Left ventricle myocardium superior (tissue), 1 donor: Measurements from ENCODE around the gene KRTAP5-6. TPM values are rescaled to one million over a fixed set of nuclear protein-coding genes. Genes with fewer than 3 reads are reported as not detected.

Source experiments
- ATAC-seq: fragments of 200-7000 bp; cut with Tn5 transposase; one replicate; pipeline ENCODE4 v1.9.1; 2020; ENCODE audit warnings: mild to moderate bottlenecking, moderate library complexity
- DNase-seq: peaks from one replicate; pipeline ENCODE4 v3.0.0-alpha.2; 2020
- intact Hi-C: fragments of 100-400 bp; cut with micrococcal nuclease; formaldehyde crosslinking; loops from one replicate; pipeline ENCODE4 v1.11.0; 2022
- total RNA-seq: library from RNA; stranded (reverse); fragmentation: NEBNext Ultra II Directional; extraction: Animal tissue kit (Norgen Biotek cat#: 25700); gene quantifications from one replicate; pipeline ENCODE4 v1.2.1, GENCODE V29; 2021
- donor health status: DM: no; HTN: yes; CAD: no; lungs with severe emphysema.

Gene KRTAP5-6
- total RNA-seq, 1 donor from 2014 or later = not detected

DNA sequence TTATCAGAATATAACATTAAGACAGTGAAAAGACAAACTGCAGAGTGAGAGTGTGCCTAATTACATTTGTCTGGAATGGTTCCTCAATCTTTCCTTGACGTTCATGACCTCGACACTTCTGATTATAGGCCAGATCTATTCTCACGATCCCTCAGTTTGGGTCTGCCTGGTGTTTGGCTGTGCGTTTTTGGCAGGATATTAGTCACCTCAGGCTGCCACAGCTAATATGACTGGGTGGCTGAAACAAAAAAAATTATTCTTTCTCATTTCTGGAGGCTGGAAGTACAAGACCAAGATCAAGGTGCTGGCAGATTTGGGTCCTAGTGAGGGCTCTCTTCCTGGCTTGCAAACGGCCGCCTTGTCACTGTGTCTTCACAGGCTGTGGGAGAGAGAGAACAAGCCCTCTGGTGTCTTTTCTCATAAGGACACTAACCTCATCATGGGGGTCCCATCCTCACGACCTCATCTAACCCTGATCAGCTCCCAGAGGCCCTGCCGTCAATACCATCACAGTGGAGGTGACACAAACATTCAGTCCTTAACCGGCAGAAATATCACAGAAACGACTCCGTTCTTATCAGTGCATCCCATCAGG, 30.2 kb downstream of the KRTAP5-6 start:
- intact Hi-C loops = no loop called here
- DNase-seq = no peak
- no peak for ATAC-seq

DNA sequence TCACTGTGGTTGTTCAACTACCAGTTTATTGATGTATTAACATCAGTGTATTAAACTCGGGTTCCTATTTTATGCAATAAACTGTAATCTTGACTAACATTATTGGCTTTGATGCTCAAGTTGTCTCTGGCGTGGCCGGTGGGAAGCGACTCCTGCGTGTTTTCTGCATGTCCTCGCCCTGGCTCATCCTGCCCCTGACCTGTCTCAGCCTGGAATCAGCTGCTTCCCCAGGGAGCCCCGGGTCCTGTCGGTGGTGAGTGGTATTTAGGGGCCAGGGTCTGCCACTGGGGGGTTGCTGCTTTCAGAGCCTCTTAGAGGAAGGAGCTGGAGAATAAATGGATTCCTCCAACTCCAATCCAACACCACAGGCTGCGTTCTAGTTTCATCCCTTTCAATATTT, 30.9 kb downstream of the KRTAP5-6 start:
- DNase-seq (no peak), ATAC-seq (no peak)
- intact Hi-C loops = no loop called here

DNA sequence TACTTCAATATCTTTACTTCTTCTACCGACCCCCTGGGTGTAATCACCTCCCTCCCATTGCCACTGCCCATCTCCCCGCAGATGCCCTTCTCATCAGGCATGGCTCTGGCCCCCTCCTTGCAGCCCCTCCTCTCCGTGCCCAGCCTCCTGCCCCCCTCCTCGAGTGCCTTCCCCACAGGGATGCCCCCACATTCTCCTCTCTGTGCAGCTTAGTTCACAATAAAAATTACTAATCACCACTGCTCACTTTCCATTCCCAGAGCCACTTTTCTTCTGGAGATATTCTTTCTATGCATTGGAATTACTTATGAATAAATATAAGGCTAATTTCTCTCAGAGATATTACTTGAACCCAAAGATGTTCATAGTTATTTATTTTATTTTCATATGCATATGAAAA, 31.3 kb downstream of the KRTAP5-6 start:
- intact Hi-C loops = no loop called here
- DNase-seq (no peak), ATAC-seq (no peak)

DNA sequence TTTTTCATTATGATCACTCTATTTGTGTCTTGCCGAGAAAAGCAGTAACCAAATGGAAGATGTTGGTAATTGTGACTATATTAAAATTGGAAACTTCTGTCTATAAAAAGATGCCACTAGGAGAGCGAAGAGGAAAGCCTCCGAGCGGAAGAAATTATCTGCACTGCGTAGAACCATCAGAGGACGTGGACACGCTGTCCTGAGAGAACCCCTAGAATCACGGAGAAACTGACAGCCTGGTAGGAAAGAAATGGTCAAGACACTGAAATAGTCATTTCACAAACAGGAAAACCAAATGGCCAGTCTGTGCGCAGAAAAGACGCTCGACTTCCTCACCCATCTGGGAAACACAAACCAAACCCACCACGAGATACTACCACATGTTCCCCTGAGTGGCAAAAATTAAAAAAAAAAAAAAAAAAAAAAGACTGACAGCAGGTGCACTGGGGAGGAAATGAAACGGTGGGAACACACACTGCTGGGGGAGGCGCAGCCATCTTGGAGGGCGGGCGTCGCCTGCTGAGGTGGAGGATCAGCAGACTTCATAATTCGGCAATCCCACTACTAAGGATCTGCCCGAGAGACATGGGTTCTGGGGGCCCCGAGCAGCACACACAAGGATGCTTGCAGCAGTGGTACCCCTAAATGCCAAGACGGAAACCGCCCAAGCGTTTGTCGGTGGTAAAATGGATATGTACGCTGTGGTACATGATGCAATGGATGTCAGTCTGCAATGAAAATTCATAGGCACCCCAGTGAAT, 32.1 kb downstream of the KRTAP5-6 start:
- no peak for ATAC-seq

DNA sequence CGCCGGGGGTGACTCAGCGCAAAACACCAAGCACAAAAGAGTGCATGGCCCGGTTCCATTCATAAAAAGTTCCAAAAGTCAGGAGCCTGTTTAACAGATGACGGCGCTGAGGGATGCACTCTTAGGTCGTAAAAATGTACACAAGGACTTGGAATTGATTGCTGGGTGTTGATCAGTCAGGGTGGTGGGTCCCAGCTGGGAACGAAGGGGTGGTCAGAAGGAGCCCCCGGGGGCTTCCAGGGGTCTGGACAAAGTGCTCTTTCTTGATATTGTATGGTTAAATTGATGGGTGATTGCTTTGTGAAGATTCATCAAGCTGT, 32.7 kb downstream of the KRTAP5-6 start:
- ATAC-seq (no peak), DNase-seq (no peak)
- intact Hi-C loops = no loop called here

More for the DNA sequence above, 32.1 kb downstream of the KRTAP5-6 start:
- intact Hi-C loops = no loop called here
- DNase-seq = no peak

DNA sequence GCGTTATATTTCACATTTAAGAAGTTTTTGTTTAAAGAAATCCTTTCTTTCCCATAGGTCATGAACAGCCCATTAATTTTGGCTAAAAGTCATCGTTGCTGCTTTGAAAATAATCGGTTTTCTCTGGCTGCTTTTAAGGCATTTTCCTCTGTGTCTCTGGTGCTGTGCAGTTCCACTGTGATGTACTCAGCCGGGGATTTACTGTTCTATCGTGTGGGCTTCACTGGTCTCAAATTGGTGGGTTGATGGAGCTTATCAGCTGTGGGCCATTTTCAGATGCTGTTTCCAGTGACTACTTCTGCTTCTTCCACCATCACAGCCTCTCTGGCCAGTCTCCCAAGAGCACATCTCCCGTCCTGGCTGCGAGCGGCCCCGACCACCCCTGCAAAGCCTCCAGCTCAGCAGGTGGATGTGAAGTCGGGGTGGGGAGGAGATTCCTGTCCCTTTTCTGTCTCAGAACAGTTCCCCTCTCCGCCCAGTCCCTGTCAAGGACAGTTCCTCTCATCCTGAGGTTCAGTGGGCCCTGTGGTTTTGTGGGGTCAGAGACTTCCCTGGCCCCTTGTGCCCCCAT, 33.1 kb downstream of the KRTAP5-6 start:
- intact Hi-C loops = no loop called here
- ATAC-seq (no peak), DNase-seq (no peak)

GRCh38 chr11:1731451-1732059, 34.6 kb downstream of the KRTAP5-6 start:
- no peak for DNase-seq
- intact Hi-C loops = no loop called here
- ATAC-seq = no peak

- ATAC-seq = no peak
- no peak for DNase-seq
- intact Hi-C loops = no loop called here
Measured at GRCh38 chr11:1732418-1733008, 35.5 kb downstream of the KRTAP5-6 start.

DNA sequence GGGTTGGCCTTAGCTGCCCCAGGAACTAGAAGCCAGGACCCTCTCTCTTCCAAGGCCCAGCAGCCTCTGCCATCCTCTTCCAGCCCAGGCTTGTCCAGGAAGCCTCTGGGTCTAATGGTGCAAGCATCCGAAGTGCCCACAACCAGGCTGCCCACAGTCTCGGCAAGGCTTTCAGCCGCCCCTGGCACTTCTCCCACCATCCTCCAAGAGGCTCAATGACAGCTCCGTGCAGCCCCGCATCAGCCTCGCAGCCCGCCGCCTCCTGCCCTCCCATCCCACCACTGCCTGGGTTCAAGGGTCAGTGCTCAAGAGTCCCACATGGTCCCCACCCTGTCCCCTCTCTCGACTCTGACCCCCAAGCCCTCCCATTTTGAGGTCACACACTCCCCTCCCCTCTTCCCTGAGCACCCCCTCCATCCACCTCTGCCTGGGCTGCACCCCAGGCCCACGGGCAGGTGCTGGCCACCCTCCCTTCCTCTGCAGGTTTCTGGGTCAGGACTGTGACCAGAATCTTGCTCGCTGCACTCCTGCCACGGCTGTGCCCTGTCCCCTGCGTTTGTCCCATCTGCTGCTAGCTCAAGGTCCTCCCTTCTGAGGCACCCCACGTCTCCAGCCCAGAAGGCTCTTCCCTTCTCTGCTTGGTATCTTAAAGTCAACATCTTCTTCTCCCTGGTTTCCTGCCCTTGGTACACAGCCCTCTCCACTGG, 36.2 kb downstream of the KRTAP5-6 start:
- DNase-seq (no peak), ATAC-seq (no peak)
- intact Hi-C loops = no loop called here

GRCh38 chr11:1733716-1734640, 37.0 kb downstream of the KRTAP5-6 start:
- ATAC-seq (no peak), DNase-seq (no peak)
- intact Hi-C loops = no loop called here

DNA sequence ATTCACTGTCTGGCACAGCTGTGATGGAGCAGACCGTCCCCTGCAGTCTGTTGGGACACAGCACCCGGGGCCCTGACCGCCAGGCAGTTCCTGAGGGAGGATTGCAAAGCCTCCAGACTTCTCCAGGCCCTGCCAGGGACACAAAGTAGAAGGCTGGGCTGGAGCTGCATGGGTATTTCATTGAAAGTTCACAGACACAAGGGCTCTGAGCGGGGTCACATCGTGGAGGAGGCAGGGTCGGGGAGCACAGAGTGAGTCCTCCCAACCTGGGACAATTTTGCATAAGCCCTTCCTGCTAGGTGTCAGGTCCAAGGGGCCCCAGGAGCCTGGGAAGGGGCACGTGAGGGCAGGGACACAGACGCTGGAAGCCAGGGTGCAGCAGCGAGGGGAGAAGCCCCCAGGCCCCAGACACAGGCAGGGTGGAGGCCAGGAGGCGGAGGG, 37.7 kb downstream of the KRTAP5-6 start:
- no peak for DNase-seq
- intact Hi-C loops = no loop called here
- no peak for ATAC-seq

- intact Hi-C loops = no loop called here
- no peak for ATAC-seq
- DNase-seq = no peak
Measured at GRCh38 chr11:1735271-1735670, 38.3 kb downstream of the KRTAP5-6 start.

DNA sequence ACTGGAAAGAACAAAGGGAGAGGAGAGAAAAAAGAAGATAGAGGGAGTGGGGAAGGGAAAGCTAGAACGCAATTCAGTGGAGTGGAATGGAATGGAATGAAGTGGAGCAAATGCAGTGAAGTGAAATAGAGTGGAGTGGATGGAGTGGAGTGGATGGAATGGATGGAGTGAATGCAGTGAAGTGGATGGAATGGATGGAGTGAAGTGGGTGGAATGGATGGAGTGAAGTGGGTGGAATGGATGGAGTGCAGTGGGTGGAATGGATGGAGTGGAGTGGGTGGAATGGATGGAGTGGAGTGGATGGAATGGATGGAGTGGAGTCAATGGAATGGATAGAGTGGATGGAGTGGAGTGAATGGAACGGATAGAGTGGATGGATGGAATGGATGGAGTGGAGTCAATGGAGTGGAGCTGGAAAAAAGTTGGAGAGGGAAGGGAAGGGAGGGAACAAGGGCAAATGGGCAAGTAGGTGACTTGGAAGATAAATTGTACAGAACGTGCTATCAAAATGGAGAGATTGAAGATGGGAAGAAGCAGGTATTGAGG, 39.5 kb downstream of the KRTAP5-6 start:
- ATAC-seq (no peak), DNase-seq (no peak)
- intact Hi-C loops = no loop called here

DNA sequence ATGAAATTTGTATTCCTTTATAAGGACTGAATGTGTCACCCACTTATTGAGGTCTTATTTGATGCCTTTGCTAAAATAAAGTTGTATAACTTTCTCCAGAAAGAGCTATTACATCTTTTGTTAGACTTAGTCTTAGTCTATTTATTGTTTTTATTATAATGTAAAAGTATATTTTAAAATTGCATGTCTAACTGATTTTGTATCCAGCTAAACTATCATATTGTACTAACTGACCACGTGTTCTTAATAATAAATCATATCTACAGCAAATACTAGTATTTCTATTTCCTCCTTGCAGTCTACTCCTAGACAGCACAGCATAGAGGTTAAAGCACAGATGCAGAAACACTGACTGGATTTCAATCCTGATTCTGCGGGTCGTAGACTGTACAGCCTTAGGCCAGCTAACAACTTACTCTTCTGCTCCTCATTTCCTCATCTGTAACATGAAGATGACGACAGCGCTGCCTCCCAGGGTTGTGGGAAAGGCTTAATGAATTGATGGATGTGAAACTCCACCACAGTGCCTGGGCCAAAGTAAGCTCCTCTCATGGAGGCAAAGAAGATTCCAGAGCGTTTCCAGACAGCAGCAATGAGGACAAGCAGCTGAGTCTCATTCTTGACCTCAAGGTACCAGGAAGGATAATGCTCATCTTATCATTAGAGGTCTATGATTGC, 40.2 kb downstream of the KRTAP5-6 start:
- intact Hi-C loops = no loop called here
- ATAC-seq (no peak), DNase-seq (no peak)

- intact Hi-C loops = no loop called here
- no peak for ATAC-seq
- DNase-seq = no peak
Measured at GRCh38 chr11:1738380-1738779, 41.4 kb downstream of the KRTAP5-6 start.

DNA sequence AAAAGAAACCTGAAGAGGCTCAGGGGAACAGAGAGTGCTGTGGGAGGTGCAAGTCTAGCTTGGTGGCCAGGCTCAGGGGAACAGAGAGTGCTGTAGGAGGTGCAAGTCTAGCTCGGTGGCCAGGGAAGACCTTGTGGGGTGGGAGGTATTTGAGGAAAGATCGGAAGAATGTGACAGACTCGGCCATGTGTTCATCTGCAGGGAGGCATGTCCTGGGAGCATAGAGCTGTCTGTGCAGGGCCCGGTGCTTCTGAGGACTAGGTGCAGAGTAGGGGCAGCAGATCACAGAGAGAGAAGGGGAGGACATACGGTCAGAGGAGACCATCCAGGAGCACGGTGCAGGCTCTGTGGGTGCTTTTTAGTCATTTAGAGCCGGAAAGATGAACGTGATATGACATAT, 42.6 kb downstream of the KRTAP5-6 start:
- intact Hi-C loops = no loop called here
- DNase-seq (no peak), ATAC-seq (no peak)

- intact Hi-C loops = no loop called here
- no peak for DNase-seq
- no peak for ATAC-seq
Measured at GRCh38 chr11:1740786-1741530, 44.0 kb downstream of the KRTAP5-6 start.
